Testis (tissue), 2 donors: Measurements from ENCODE around the gene ZYX.

ENCODE experiments used
- POLR2A ChIP-seq: fragments of 450-650 bp; IDR thresholded peaks from one replicate; pipeline ENCODE4 v1.6.1; 2017; ENCODE audit warnings: antibody characterized with exemption, mild to moderate bottlenecking, moderate library complexity
- TF ChIP-seq, protein P1 (sequence below), 3 experiments: fragments of 450-650 bp in 2 of 3; fragments of 200-600 bp in 1 of 3; sonication (generic) in 1 of 3; IDR thresholded peaks; one replicate each; pipeline ENCODE4 v1.5.1; 2016 to 2019; ENCODE audit warnings: antibody characterized with exemption in 3 of 3, mild to moderate bottlenecking in 2 of 3, moderate library complexity in 1 of 3

DNA sequence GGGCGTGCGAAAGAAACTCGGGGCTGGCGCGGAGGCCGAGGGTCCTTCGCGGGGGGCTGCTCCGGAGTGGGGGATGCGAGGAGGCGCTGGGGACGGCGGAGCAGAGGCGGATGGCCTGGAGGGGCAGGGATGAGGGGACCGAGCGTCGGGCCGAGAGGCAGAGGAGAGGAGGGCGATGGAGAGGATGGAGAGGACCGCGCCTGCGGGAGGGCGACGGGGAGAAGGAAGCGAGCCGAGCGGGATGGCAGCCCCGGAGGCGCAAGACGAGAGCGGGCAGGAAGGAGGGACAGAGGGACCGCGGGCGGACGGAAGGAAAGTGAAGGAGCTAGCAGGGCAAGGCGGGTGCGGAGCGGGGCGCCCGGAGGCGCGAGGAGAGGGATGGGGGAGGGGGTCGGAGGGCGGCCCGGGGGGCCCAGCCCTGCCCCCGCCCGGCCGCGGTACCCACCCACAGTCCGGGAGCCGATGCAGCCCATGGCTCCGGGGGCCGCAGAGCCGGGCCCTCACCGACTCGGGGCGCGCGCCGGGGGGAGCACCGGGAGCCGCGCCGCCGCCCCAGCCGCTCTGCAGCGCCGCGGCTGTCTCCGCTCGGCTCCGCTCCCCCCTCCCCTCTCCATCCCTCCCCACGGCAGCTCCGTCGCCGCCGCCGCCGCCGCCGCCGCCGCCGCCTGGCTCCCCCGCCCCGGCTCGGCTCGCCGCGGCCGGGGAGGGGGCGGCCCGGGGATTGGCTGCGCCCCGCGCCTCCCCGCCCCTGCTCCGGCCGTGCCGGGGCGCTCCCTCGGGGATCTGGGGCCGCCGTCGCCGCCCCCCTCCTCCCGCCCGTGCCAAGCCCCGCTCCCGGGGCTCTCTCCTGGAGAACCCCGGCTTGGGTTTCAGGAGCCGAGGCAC, 18.8 kb upstream of the ZYX start, which contains the start of gene FAM131B:
- TF ChIP-seq, protein P1, sequence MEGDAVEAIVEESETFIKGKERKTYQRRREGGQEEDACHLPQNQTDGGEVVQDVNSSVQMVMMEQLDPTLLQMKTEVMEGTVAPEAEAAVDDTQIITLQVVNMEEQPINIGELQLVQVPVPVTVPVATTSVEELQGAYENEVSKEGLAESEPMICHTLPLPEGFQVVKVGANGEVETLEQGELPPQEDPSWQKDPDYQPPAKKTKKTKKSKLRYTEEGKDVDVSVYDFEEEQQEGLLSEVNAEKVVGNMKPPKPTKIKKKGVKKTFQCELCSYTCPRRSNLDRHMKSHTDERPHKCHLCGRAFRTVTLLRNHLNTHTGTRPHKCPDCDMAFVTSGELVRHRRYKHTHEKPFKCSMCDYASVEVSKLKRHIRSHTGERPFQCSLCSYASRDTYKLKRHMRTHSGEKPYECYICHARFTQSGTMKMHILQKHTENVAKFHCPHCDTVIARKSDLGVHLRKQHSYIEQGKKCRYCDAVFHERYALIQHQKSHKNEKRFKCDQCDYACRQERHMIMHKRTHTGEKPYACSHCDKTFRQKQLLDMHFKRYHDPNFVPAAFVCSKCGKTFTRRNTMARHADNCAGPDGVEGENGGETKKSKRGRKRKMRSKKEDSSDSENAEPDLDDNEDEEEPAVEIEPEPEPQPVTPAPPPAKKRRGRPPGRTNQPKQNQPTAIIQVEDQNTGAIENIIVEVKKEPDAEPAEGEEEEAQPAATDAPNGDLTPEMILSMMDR (IDR thresholded peaks at IDR 0.05), result no peak
- no peak for TF ChIP-seq POLR2A
